Measurements from ENCODE around the gene LSR. TPM values are rescaled to one million over a fixed set of nuclear protein-coding genes. Genes with fewer than 3 reads are reported as not detected.

The LSR gene
- polyA plus RNA-seq, 10 donors = 3.6 to 8.6 (median 6.1) TPM

- no peak for DNase-seq
Measured at GRCh38 chr19:35302446-35302845, 53.6 kb downstream of the LSR start.

- DNase-seq = no peak
Measured at GRCh38 chr19:35303357-35303915, 54.6 kb downstream of the LSR start.

- no peak for DNase-seq
Measured at GRCh38 chr19:35304036-35304435, 55.2 kb downstream of the LSR start.

- DNase-seq = no peak
Measured at GRCh38 chr19:35305181-35305580, 56.4 kb downstream of the LSR start.

- no peak for DNase-seq
Measured at GRCh38 chr19:35306473-35307246, 57.9 kb downstream of the LSR start.

- DNase-seq = peak in 2 of 3 donors; percentile 36 to 77
Measured at GRCh38 chr19:35307931-35308330, 59.1 kb downstream of the LSR start.

- no peak for DNase-seq
Measured at GRCh38 chr19:35308910-35309309, 60.1 kb downstream of the LSR start.

- DNase-seq = peak in 2 of 3 donors; percentile 52 to 71
Measured at GRCh38 chr19:35309481-35310279, 60.9 kb downstream of the LSR start.

- no peak for DNase-seq
Measured at GRCh38 chr19:35310331-35310730, 61.5 kb downstream of the LSR start.

- DNase-seq = no peak
Measured at GRCh38 chr19:35310811-35311465, 62.1 kb downstream of the LSR start.

- no peak for DNase-seq
Measured at GRCh38 chr19:35311901-35312665, 63.3 kb downstream of the LSR start.

- DNase-seq = no peak
Measured at GRCh38 chr19:35313587-35313986, 64.8 kb downstream of the LSR start.

GRCh38 chr19:35314031-35314430 lies 65.2 kb downstream of the LSR start:
- DNase-seq = no peak

- DNase-seq = no peak
Measured at GRCh38 chr19:35314858-35315470, 66.2 kb downstream of the LSR start.

GRCh38 chr19:35315883-35316282 lies 67.1 kb downstream of the LSR start:
- DNase-seq = no peak

GRCh38 chr19:35316560-35316959 lies 67.8 kb downstream of the LSR start:
- DNase-seq = no peak

Other genes with a start within 250 kb of the LSR start
- 10 to 100 TPM; 33.1 to 46.6 (median 37.1) TPM for gene GRAMD1A, start 248.7 kb upstream of the LSR start, polyA plus RNA-seq (ENCODE audit: insufficient read length in 10 of 10)
- 1 to 10 TPM; 1.9 to 7.8 (median 4.5) TPM for gene SCN1B, start 218.5 kb upstream of the LSR start, polyA plus RNA-seq (ENCODE audit: insufficient read length in 10 of 10)
- under 1 TPM in 8 of 10 donors, not detected in 2; 0.09 to 0.91 (median 0.41) TPM for gene HPN, start 207.3 kb upstream of the LSR start, polyA plus RNA-seq (ENCODE audit: insufficient read length in 10 of 10)
- gene FXYD3, start 133.2 kb upstream of the LSR start, polyA plus RNA-seq (ENCODE audit: insufficient read length in 10 of 10) = 10 to 100 TPM in 2 of 10 donors, 1 to 10 TPM in 1, under 1 TPM in 3, not detected in 4; 0.34 to 12.8 (median 0.80) TPM
- gene LGI4, start 113.9 kb upstream of the LSR start, polyA plus RNA-seq (ENCODE audit: insufficient read length in 10 of 10) = 10 to 100 TPM in 8 of 10 donors, 1 to 10 TPM in 2; 9.1 to 15.8 (median 11.1) TPM
- 100 to 1,000 TPM; 138 to 257 (median 215) TPM for gene FXYD1, start 110.2 kb upstream of the LSR start, polyA plus RNA-seq (ENCODE audit: insufficient read length in 10 of 10)
- 1 to 10 TPM in 4 of 10 donors, under 1 TPM in 6; 0.42 to 2.4 (median 0.89) TPM for gene FXYD7, start 105.7 kb upstream of the LSR start, polyA plus RNA-seq (ENCODE audit: insufficient read length in 10 of 10)
- gene FXYD5, start 94.3 kb upstream of the LSR start, polyA plus RNA-seq (ENCODE audit: insufficient read length in 10 of 10) = 10 to 100 TPM; 16.8 to 41.1 (median 22.9) TPM
- gene FAM187B, start 20.3 kb upstream of the LSR start, polyA plus RNA-seq (ENCODE audit: insufficient read length in 10 of 10) = under 1 TPM in 1 of 10 donors, not detected in 9; 0.19 TPM
- gene USF2, start 20.0 kb downstream of the LSR start, polyA plus RNA-seq (ENCODE audit: insufficient read length in 10 of 10) = 100 to 1,000 TPM in 9 of 10 donors, 10 to 100 TPM in 1; 94.8 to 113 (median 107) TPM
- under 1 TPM in 4 of 10 donors, not detected in 6; 0.05 to 0.28 (median 0.15) TPM for gene HAMP, start 33.5 kb downstream of the LSR start, polyA plus RNA-seq (ENCODE audit: insufficient read length in 10 of 10)
- 1 to 10 TPM in 2 of 10 donors, under 1 TPM in 8; 0.32 to 2.2 (median 0.48) TPM for gene MAG, start 43.2 kb downstream of the LSR start, polyA plus RNA-seq (ENCODE audit: insufficient read length in 10 of 10)
- gene CD22, start 80.2 kb downstream of the LSR start, polyA plus RNA-seq (ENCODE audit: insufficient read length in 10 of 10) = 1 to 10 TPM in 6 of 10 donors, under 1 TPM in 4; 0.39 to 7.4 (median 1.2) TPM
- gene FFAR1, start 98.9 kb downstream of the LSR start, polyA plus RNA-seq (ENCODE audit: insufficient read length in 10 of 10) = under 1 TPM in 1 of 10 donors, not detected in 9; 0.10 TPM
- gene FFAR3, start 109.5 kb downstream of the LSR start, polyA plus RNA-seq (ENCODE audit: insufficient read length in 10 of 10) = under 1 TPM in 5 of 10 donors, not detected in 5; 0.13 to 0.28 (median 0.21) TPM
- under 1 TPM in 1 of 10 donors, not detected in 9; 0.07 TPM for gene GPR42, start 122.1 kb downstream of the LSR start, polyA plus RNA-seq (ENCODE audit: insufficient read length in 10 of 10)
- gene FFAR2, start 199.3 kb downstream of the LSR start, polyA plus RNA-seq (ENCODE audit: insufficient read length in 10 of 10) = under 1 TPM in 7 of 10 donors, not detected in 3; 0.11 to 0.49 (median 0.15) TPM
- gene KRTDAP, start 241.5 kb downstream of the LSR start, polyA plus RNA-seq (ENCODE audit: insufficient read length in 10 of 10) = 100 to 1,000 TPM in 1 of 10 donors, 10 to 100 TPM in 1, 1 to 10 TPM in 1, not detected in 7; 1.2 to 195 (median 65.7) TPM

Measured in muscle of back (tissue), 11 donors.